PFSK-1 (cell line): Measurements from ENCODE around the gene LSM12.

Experiments used
- POLR2AphosphoS5 ChIP-seq: IDR thresholded peaks from 2 replicates; pipeline ENCODE4 v1.6.1; 2012; ENCODE audit warnings: low read depth, mild to moderate bottlenecking, control low read depth, low read length, moderate library complexity
- SIN3A ChIP-seq: IDR thresholded peaks from 2 replicates; pipeline ENCODE4 v1.6.1; 2012; ENCODE audit warnings: mild to moderate bottlenecking, low read length, moderate library complexity, borderline replicate concordance; ENCODE audit not compliant: insufficient read depth
- TAF1 ChIP-seq: IDR thresholded peaks from 2 replicates; pipeline ENCODE4 v1.6.1; 2012; ENCODE audit warnings: low read length, control low read depth, borderline replicate concordance; ENCODE audit not compliant: insufficient read depth
- TF ChIP-seq, protein P1 (sequence below), 2 experiments: IDR thresholded peaks; 2 replicates each; pipeline versions ENCODE4 v1.6.1 to v1.8.0; 2011 to 2012; ENCODE audit warnings: low read depth in 2 of 2, low read length in 2 of 2, control low read depth in 1 of 2, inconsistent platforms in 1 of 2, mild to moderate bottlenecking in 1 of 2, moderate library complexity in 1 of 2; ENCODE audit not compliant: insufficient read depth in 1 of 2

DNA sequence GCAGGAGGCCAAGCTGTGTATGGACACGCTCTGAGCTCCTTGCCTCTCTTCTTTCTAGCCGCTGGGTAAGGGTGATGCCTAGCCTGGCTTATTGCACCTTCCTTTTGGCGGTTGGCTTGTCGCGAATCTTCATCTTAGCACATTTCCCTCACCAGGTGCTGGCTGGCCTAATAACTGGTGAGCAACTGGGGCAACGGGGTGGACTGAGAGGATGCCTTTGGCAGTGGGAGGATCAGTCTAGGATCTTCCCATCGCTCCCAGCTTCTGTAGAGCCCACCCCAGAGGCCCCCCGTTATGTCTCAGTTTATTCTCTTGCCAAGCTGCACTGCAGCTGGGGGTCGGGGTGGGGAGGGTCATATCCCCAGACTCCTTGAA lies 8.4 kb upstream of the LSM12 start:
- TF ChIP-seq POLR2AphosphoS5 = no peak
- TF ChIP-seq TAF1 = no peak
- TF ChIP-seq, protein P1, sequence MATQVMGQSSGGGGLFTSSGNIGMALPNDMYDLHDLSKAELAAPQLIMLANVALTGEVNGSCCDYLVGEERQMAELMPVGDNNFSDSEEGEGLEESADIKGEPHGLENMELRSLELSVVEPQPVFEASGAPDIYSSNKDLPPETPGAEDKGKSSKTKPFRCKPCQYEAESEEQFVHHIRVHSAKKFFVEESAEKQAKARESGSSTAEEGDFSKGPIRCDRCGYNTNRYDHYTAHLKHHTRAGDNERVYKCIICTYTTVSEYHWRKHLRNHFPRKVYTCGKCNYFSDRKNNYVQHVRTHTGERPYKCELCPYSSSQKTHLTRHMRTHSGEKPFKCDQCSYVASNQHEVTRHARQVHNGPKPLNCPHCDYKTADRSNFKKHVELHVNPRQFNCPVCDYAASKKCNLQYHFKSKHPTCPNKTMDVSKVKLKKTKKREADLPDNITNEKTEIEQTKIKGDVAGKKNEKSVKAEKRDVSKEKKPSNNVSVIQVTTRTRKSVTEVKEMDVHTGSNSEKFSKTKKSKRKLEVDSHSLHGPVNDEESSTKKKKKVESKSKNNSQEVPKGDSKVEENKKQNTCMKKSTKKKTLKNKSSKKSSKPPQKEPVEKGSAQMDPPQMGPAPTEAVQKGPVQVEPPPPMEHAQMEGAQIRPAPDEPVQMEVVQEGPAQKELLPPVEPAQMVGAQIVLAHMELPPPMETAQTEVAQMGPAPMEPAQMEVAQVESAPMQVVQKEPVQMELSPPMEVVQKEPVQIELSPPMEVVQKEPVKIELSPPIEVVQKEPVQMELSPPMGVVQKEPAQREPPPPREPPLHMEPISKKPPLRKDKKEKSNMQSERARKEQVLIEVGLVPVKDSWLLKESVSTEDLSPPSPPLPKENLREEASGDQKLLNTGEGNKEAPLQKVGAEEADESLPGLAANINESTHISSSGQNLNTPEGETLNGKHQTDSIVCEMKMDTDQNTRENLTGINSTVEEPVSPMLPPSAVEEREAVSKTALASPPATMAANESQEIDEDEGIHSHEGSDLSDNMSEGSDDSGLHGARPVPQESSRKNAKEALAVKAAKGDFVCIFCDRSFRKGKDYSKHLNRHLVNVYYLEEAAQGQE (IDR thresholded peaks at IDR 0.05; ENCODE audit: insufficient read depth in 1 of 2, low read depth in 2 of 2, low read length in 2 of 2) = no peak
- TF ChIP-seq SIN3A = no peak
